ENCODE data around the gene ASS1.

- TF ChIP-seq POLR2A (IDR thresholded peaks at IDR 0.05) (no peak), CTCF (IDR thresholded peaks at IDR 0.05) (no peak)
These were observed 79.2 kb downstream of the ASS1 start for GRCh38 chr9:130523921-130524320.
